Activated naive CD4-positive, alpha-beta T cell treated with anti-CD3 and anti-CD28 coated beads for 36 hours (primary cell): ENCODE results near the gene JAZF1. TPM values are rescaled to one million over a fixed set of nuclear protein-coding genes. Genes with fewer than 3 reads are reported as not detected.

Source experiments
- CTCF ChIA-PET: fragments of 350-600 bp; sonication (Branson Sonifier 250); formaldehyde crosslinking; loops from one replicate; lab custom pipeline; 2021; ENCODE audit warnings: antibody characterized with exemption; lab: Charles Lee
- DNase-seq: peaks from one replicate; pipeline ENCODE4 v3.0.0-alpha.2; 2020
- H3K27ac Mint-ChIP-seq: one replicate; pipeline ENCODE4 v1.8.0; 2021; ENCODE audit warnings: mild to moderate bottlenecking, mixed read lengths
- H3K27me3 Mint-ChIP-seq: one replicate; pipeline ENCODE4 v1.8.0; 2021; ENCODE audit warnings: low read depth, mixed read lengths
- H3K36me3 Mint-ChIP-seq: one replicate; pipeline ENCODE4 v1.8.0; 2021; ENCODE audit warnings: low read depth, mixed read lengths
- H3K4me1 Mint-ChIP-seq: one replicate; pipeline ENCODE4 v1.8.0; 2021; ENCODE audit warnings: low read depth, mixed read lengths
- H3K4me3 Mint-ChIP-seq: one replicate; pipeline ENCODE4 v1.8.0; 2021; ENCODE audit warnings: mild to moderate bottlenecking, moderate library complexity, mixed read lengths
- H3K9me3 Mint-ChIP-seq: one replicate; pipeline ENCODE4 v1.8.0; 2021; ENCODE audit warnings: mixed read lengths
- intact Hi-C: fragments of 100-400 bp; cut with micrococcal nuclease; formaldehyde crosslinking; loops from one replicate; pipeline ENCODE4 v1.15.1; 2023
- total RNA-seq, 2 experiments: library from RNA; stranded (reverse); gene quantifications; one replicate each; pipeline ENCODE4 v1.2.3, GENCODE V29; 2021

JAZF1 gene
- total RNA-seq, 2 experiments from 2014 or later = 3.4 to 4.7 TPM

DNA sequence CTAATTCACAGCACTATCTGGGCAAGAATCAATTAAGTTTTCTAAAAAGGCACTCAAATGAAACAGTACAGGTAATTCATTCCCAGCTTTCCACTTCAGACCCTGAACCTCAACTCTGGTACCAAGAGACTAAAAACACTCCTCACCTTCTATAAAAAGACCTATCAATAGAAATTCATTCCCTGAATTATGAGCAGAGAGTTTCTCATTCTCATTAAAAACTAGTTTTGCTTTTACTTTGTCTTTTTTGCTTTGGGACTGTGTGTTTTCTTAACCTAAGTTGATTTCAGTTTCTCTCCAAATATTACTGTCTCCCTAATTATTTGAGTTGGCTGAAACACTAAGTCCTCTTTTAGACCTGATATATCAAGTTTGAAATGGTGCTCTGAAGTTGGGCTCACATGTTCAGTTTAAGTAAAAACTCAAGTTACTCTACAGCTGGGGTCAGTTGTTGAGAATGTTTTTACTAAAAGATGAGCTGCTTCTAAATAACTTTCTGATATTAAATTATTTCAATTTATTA is 189.5 kb downstream of the JAZF1 start:
- H3K9me3 Mint-ChIP-seq = peaks cover 8% of the 10 kb centered on the region
- no peak overlapping the region for H3K4me3 Mint-ChIP-seq
- intact Hi-C loops = no loop called here
- peaks cover 8% of the 10 kb centered on the region for H3K4me1 Mint-ChIP-seq
- DNase-seq = no peak
- H3K27me3 Mint-ChIP-seq = no peaks in the 10 kb centered on the region
- H3K27ac Mint-ChIP-seq = no peak overlapping the region
- peaks cover 5% of the 10 kb centered on the region for H3K36me3 Mint-ChIP-seq
- CTCF ChIA-PET = interaction anchor here (0.6 kb wide), 1 partner anchor 90 kb away, joined by 3 read pairs; no protein-coding TSS in a partner anchor

DNA sequence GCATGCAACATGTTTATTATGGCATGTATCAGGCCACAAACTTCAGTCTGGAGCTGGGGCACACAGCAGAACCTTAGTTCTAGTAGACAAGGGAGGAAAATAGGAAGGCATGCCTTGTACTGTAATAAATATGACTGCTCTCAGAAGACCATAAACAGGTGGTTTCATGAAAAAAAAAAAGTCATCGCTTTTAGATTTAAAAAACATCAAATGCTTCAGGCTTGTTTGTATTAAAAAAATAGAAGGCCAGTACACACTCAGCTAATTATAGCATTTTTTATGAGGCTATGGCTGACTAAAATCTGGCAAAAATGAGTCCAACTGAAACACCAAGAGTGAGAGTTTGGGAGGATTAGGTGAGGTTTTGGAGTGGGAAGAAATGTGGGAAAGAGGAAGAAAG is 204.1 kb downstream of the JAZF1 start:
- Mint-ChIP-seq H3K9me3 (peaks cover 8% of the 10 kb centered on the region), H3K4me3 (no peak overlapping the region), H3K4me1 (peaks cover 17% of the 10 kb centered on the region), H3K36me3 (peaks cover 7% of the 10 kb centered on the region), H3K27ac (no peak overlapping the region), H3K27me3 (no peaks in the 10 kb centered on the region)
- DNase-seq = no peak
- CTCF ChIA-PET = interaction anchor here (0.6 to 0.8 kb wide), 2 partner anchors 44 to 56 kb away, joined by 4 read pairs; no protein-coding TSS in a partner anchor
- intact Hi-C loops = no loop called here

DNA sequence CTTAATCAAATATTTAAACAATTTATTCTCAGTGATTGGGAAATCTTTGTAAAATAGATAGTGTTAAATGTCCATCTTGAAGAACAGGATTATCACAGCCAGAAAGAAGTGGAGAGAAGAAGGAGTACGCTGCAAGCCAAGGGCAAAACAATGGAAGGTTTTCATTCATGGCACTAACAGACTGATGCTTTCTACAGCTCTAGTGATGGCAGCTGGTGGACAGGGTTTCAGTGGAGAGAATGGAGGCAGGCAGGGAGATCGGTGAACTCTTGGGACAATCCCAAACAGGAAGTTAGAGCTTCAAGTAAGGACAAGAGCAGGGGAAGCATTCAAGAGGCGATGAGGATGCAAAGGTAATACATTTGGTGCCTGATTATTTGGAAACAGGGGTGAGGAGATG is 207.0 kb downstream of the JAZF1 start:
- CTCF ChIA-PET = interaction anchor here (2.2 kb wide), 1 partner anchor 21 kb away, joined by 7 read pairs; no protein-coding TSS in a partner anchor
- Mint-ChIP-seq H3K36me3 (peaks cover 7% of the 10 kb centered on the region), H3K27ac (no peak overlapping the region), H3K4me3 (no peak overlapping the region), H3K4me1 (peaks cover 19% of the 10 kb centered on the region), H3K9me3 (peaks cover 8% of the 10 kb centered on the region), H3K27me3 (no peaks in the 10 kb centered on the region)
- intact Hi-C loops = no loop called here
- no peak for DNase-seq

DNA sequence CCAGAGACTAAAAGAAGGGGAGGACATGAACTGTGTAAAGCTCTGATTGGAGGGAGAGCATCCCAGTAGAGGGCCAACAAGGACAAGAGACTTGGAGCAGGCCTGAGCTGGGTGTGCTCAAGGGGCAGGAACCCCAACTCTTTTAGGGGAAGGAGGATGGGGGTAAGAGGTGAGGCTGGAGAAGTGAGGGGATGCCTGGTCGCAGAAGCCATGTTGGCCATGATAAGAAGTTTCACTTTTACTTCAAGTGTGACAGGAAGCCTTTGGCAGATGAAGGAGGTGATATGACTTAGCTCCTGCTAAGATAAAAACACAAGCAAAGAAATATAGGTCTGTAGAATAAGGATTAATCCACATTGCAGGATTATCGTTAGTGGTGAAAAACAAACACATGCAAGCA is 208.3 kb downstream of the JAZF1 start:
- Mint-ChIP-seq H3K9me3 (peaks cover 3% of the 10 kb centered on the region), H3K27me3 (no peaks in the 10 kb centered on the region), H3K27ac (no peak overlapping the region), H3K36me3 (peaks cover under 1% of the 10 kb centered on the region), H3K4me1 (peaks cover 19% of the 10 kb centered on the region), H3K4me3 (no peak overlapping the region)
- CTCF ChIA-PET = interaction anchor here (1.1 to 2.2 kb wide), 2 partner anchors 19 to 38 kb away, joined by 4 to 7 read pairs; no protein-coding TSS in a partner anchor
- intact Hi-C loops = no loop called here
- peak; percentile 21 for DNase-seq

DNA sequence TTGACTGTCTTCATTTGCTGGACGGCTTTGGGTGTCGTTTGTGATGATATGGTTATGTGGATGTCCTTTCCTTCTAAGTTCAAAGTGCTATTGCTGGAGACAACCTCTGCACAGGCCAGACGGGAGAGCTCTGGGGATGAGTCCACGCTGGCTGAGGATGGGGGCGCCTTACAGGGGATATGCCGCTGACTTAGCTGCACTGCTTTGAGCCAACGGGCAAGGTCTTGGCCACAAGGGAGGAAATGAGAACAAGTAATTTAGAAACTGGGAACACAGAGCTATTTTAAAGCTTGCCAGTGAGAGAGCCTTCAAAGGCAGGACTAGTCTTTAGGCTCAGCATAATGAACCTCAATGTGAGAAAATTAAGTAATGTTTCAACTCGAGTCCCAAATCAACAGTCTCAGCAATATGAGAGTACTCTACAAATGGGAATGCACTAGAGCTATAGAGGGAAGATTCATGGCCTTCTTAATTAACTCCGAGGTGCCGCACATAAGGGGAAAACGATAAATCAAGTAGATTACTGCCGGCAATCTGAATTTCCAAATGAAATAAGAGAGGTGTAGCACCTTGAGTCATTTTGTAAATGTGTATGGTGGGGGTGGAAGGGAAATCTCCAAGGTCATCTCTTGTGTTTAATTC is 209.3 kb downstream of the JAZF1 start:
- DNase-seq = no peak
- CTCF ChIA-PET = interaction anchor here (1.1 to 2.2 kb wide), 2 partner anchors 18 to 107 kb away, joined by 3 to 7 read pairs; no protein-coding TSS in a partner anchor

DNA sequence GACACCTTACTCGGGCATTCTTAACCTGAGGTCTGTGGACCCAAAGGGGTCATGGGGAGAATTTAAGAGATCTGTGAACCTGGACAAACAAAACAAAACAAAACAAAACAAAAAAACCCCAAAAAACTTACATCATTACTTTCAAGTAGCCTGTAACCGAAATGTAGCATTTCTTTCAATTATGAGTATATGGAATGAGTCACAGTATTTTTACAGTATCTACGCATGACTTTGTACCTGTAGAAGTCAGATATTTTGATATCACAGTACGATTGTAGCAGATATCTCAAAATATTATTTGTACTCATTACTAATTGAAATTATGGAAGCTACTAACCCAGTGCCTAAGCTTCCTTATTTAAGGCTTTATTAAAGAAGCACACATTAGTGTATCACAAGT is 210.2 kb downstream of the JAZF1 start:
- H3K27me3 Mint-ChIP-seq = peaks cover 2% of the 10 kb centered on the region
- peaks cover 19% of the 10 kb centered on the region for H3K4me1 Mint-ChIP-seq
- H3K4me3 Mint-ChIP-seq = no peak overlapping the region
- CTCF ChIA-PET = interaction anchor here (1.1 kb wide), 1 partner anchor 107 kb away, joined by 3 read pairs; no protein-coding TSS in a partner anchor
- no peaks in the 10 kb centered on the region for H3K36me3 Mint-ChIP-seq
- no peak for DNase-seq
- no peak overlapping the region for H3K27ac Mint-ChIP-seq
- intact Hi-C loops = no loop called here
- no peaks in the 10 kb centered on the region for H3K9me3 Mint-ChIP-seq

More for the DNA sequence above, 209.3 kb downstream of the JAZF1 start:
- peaks cover under 1% of the 10 kb centered on the region for H3K27me3 Mint-ChIP-seq
- H3K9me3 Mint-ChIP-seq = no peaks in the 10 kb centered on the region
- H3K36me3 Mint-ChIP-seq = no peaks in the 10 kb centered on the region
- intact Hi-C loops = no loop called here
- H3K27ac Mint-ChIP-seq = no peak overlapping the region
- H3K4me3 Mint-ChIP-seq = no peak overlapping the region
- H3K4me1 Mint-ChIP-seq = peaks cover 19% of the 10 kb centered on the region

DNA sequence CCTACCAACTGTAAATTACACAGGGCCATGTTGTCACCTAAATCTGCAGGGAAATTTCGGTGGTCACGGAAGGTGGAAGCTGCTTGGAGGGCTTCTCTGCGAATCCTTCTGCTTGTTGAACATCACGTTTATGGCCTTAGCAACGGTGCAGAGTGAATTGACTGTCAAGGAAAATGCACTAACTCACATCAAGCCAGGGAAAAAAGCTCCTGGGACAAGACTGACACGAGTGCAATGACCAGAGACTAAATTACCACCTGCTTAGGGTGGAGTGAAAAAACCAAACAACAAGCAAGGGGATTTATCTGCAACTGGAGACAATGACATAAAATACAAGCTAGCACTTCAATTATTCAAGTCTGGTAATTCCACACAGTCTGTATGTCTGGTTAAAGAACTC is 211.2 kb downstream of the JAZF1 start:
- intact Hi-C loops = no loop called here

DNA sequence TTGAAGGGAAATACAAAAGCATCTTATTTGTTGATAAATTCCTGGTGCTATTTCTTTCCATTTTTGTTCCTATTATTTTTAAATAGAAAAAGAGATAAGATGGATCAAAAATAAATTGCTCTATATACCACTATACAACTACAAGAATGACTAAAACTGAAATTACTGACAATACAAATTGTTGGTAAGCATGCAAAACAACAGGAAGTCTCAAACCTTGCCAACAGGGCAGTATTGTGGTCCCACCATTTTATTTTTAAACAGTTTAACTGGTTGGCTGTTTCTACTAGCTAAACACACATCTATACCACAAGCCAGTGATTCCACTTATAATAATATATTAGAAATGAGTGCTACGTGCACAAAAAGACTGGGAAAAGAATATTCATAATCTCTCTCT is 213.0 kb downstream of the JAZF1 start:
- DNase-seq = no peak
- intact Hi-C loops = no loop called here
- CTCF ChIA-PET = interaction anchor here (0.8 kb wide), 1 partner anchor 52 kb away, joined by 3 read pairs; no protein-coding TSS in a partner anchor
- Mint-ChIP-seq H3K4me3 (no peak overlapping the region), H3K27me3 (peaks cover 2% of the 10 kb centered on the region), H3K27ac (no peak overlapping the region), H3K4me1 (peaks cover 11% of the 10 kb centered on the region), H3K9me3 (no peaks in the 10 kb centered on the region), H3K36me3 (no peaks in the 10 kb centered on the region)

More for the DNA sequence above, 211.2 kb downstream of the JAZF1 start:
- no peak for DNase-seq
- CTCF ChIA-PET = no interaction called here
- peaks cover 19% of the 10 kb centered on the region for H3K4me1 Mint-ChIP-seq
- no peak overlapping the region for H3K4me3 Mint-ChIP-seq
- no peaks in the 10 kb centered on the region for H3K36me3 Mint-ChIP-seq
- no peaks in the 10 kb centered on the region for H3K9me3 Mint-ChIP-seq
- no peak overlapping the region for H3K27ac Mint-ChIP-seq
- peaks cover 2% of the 10 kb centered on the region for H3K27me3 Mint-ChIP-seq

DNA sequence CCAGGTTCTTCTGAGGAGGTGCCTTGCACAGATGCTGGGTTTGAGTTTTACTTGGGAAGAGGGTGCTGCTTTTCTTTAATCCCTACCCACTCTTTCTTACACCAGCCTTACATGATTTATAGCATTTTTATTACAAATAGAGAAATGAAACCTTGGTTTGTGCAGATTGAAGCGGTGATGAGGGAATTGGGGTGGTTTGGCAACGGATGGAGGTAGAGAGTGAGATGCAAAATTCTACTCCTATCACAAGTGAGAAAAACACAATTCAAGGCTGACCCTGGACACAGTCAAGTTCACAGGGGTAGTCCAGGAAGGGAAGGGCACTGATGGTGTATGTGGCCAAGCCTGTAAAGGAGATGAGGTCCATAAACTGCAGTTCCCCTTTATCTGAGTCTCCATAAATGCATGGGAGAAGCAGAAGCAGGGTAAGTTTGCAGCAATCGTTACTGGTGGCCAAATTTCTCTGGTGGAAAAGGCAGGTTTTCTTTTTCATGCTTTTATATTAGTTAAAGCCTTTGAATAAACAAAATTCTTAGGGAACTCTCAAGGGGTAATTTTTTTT is 214.3 kb downstream of the JAZF1 start:
- H3K4me3 Mint-ChIP-seq = no peak overlapping the region
- CTCF ChIA-PET = no interaction called here
- DNase-seq = no peak
- H3K4me1 Mint-ChIP-seq = no peaks in the 10 kb centered on the region
- H3K9me3 Mint-ChIP-seq = no peaks in the 10 kb centered on the region
- no peaks in the 10 kb centered on the region for H3K36me3 Mint-ChIP-seq
- intact Hi-C loops = no loop called here
- no peak overlapping the region for H3K27ac Mint-ChIP-seq
- peaks cover 2% of the 10 kb centered on the region for H3K27me3 Mint-ChIP-seq

DNA sequence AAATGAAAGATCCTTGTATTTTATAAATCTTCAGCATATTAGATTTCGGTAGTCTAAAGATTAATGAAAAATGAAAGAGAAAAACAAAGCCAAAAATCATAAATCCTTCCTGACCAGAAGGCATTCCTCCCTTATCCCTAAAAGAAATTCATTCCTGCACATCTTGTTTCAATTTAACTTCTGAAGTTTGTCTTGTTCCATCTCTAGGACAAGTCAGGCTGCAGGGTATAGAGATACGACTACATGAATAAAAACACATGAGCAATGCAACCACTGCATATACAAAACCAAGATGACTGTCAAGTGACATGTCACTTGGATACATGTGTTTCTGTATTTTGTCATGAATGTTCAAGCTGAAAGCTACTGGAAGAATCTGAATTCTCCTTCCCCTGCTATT is 214.9 kb downstream of the JAZF1 start:
- peaks cover 2% of the 10 kb centered on the region for H3K27me3 Mint-ChIP-seq
- H3K9me3 Mint-ChIP-seq = no peaks in the 10 kb centered on the region
- no peak overlapping the region for H3K27ac Mint-ChIP-seq
- no peaks in the 10 kb centered on the region for H3K4me1 Mint-ChIP-seq
- no peaks in the 10 kb centered on the region for H3K36me3 Mint-ChIP-seq
- intact Hi-C loops = no loop called here
- no peak for DNase-seq
- no peak overlapping the region for H3K4me3 Mint-ChIP-seq
- CTCF ChIA-PET = no interaction called here

DNA sequence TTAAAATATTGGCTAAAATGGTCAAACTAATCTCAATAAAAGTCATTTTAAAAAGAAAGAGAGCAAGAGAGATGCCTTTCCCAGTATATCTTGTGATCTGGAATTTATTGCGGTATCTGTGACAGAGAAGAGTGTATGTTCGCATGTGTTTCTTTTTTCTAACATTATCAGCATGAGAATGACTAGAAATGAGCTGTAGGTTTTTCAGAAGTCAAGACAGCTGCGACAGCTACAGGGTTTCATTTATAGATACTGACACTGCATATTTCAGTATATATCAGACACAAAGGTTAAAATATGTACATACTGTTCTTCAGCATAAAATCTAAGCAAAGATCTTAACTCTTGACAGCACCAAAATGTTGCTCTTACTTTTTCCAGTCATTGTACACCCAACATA is 215.8 kb downstream of the JAZF1 start:
- Mint-ChIP-seq H3K27me3 (peaks cover 2% of the 10 kb centered on the region), H3K4me1 (no peaks in the 10 kb centered on the region), H3K27ac (no peak overlapping the region), H3K4me3 (no peak overlapping the region), H3K36me3 (no peaks in the 10 kb centered on the region), H3K9me3 (no peaks in the 10 kb centered on the region)
- intact Hi-C loops = no loop called here
- CTCF ChIA-PET = no interaction called here
- DNase-seq = no peak

DNA sequence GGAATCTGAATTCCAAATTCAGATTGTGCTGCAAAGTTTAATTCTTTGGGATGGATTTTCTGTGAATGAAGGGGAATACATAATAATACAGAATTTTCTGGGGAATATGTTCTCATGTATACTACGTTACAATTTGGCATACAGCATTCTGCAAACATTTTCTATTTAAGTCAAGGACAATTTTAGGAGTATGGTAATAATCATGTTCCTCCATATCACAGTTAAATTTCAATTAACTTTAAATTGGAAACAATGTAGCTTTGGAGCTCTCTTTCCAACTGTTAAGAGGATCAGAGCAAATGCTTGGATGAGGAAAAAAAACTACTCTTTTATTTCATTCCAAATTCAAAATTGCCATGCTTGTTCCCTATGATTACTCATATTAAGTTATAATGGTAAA is 217.5 kb downstream of the JAZF1 start:
- CTCF ChIA-PET = interaction anchor here (0.8 kb wide), 1 partner anchor 863 kb away, joined by 3 read pairs; no protein-coding TSS in a partner anchor
- H3K9me3 Mint-ChIP-seq = no peaks in the 10 kb centered on the region

More for the DNA sequence above, 217.5 kb downstream of the JAZF1 start:
- peaks cover 2% of the 10 kb centered on the region for H3K27me3 Mint-ChIP-seq
- intact Hi-C loops = no loop called here
- no peak overlapping the region for H3K4me3 Mint-ChIP-seq
- H3K4me1 Mint-ChIP-seq = no peaks in the 10 kb centered on the region
- DNase-seq = no peak
- no peak overlapping the region for H3K27ac Mint-ChIP-seq
- H3K36me3 Mint-ChIP-seq = no peaks in the 10 kb centered on the region
